BLaER1 (cell line): ENCODE data around the gene PLA2G4F.
"Not testable (repeated sequence)": the region's sequence is repeated elsewhere in the genome, so short reads cannot be mapped to it uniquely, and the experiment has no call there.

Experiments used
- H3K27ac ChIP-seq: shearing (Covaris generic); formaldehyde crosslinking; 2 replicates; pipeline ENCODE4 v1.8.1; 2022
- H3K27me3 ChIP-seq: shearing (Covaris generic); formaldehyde crosslinking; 2 replicates; pipeline ENCODE4 v1.8.1; 2022
- H3K36me3 ChIP-seq: shearing (Covaris generic); formaldehyde crosslinking; 2 replicates; pipeline ENCODE4 v1.8.1; 2022
- H3K4me1 ChIP-seq: shearing (Covaris generic); formaldehyde crosslinking; 2 replicates; pipeline ENCODE4 v1.8.1; 2022
- H3K4me2 ChIP-seq: shearing (Covaris generic); formaldehyde crosslinking; 2 replicates; pipeline ENCODE4 v1.8.1; 2022
- H3K4me3 ChIP-seq: shearing (Covaris generic); formaldehyde crosslinking; 2 replicates; pipeline ENCODE4 v1.8.1; 2022
- H3K9ac ChIP-seq: shearing (Covaris generic); formaldehyde crosslinking; 2 replicates; pipeline ENCODE4 v1.8.1; 2022
- H3K9me3 ChIP-seq: shearing (Covaris generic); formaldehyde crosslinking; 2 replicates; pipeline ENCODE4 v1.8.1; 2022
- H4K20me1 ChIP-seq: shearing (Covaris generic); formaldehyde crosslinking; 2 replicates; pipeline ENCODE4 v1.8.1; 2022
- Cebpa-rat ChIP-seq: shearing (Covaris generic); IDR thresholded peaks from 2 replicates; pipeline ENCODE4 v1.8.1; 2022

The PLA2G4F gene

DNA sequence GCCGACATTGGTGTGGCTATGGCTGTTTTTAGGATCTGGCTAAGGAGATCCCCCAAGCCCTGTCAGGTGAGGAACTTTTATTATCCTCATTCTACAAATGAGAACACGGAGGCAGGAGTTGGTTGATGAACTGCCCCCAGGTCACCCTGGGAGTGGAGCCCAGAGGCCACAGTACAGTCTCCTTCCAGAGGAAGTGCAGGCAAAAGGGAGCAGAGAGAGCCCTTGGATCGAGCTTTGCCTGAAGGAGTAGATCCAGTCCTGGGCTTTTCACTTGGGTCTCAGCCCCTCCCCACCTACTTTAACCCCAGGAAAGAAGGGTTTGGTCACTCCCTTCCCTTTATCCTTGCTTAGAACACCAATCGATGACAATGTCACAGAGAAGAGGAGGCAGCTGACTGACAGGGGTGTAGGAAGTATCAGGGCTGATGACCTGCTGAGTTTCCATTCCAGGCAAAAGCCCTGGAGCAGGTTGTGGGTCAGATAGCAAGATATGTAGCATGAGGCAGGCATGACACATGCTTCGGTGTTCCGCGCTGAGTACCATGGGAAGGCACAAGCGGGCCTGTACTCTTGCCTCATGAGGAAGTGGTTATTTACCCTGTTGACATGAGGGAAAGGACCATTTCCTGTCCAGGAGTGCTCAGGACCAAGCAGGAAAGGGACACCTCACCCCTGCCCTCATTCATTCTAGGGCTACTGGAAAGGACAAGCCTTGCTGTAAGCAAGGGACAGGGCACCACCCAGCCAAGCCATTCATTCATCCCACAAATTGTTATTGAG is 56.2 kb downstream of the PLA2G4F start:
- Histone ChIP-seq H3K4me1 (peaks cover 27% of the 10 kb centered on the region), H3K4me2 (no peak overlapping the region), H3K9me3 (no peaks in the 10 kb centered on the region), H3K4me3 (no peak overlapping the region), H4K20me1 (no peaks in the 10 kb centered on the region), H3K27me3 (no peaks in the 10 kb centered on the region; the same call in 1 of the 2 replicates), H3K36me3 (no peaks in the 10 kb centered on the region), H3K27ac (no peak overlapping the region), H3K9ac (no peak overlapping the region)
- no peak for TF ChIP-seq Cebpa-rat

DNA sequence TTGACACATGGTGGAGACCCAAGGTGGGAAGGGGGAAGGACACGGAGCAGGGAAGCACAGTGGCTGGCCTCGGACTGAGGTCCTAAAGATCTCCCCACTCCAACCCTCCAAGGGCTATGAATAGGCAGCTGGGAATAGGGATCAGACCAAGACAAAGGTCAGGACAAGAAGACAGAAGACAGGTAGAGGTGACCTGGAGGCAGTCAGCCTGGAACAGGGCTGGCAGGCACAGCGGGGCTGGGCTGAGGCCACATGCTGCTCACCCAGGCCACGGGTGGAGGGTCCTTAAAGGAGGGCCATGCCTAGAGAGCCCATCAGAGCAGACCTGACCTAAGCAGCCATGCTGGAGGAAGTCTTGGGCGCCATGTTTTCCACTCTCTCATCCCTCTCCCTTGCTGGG is 59.4 kb downstream of the PLA2G4F start:
- H3K4me3 ChIP-seq, result no peak overlapping the region
- H3K4me1 ChIP-seq, result peaks cover 37% of the 10 kb centered on the region
- no peaks in the 10 kb centered on the region for H3K36me3 ChIP-seq
- no peak overlapping the region for H3K27ac ChIP-seq
- no peak overlapping the region for H3K4me2 ChIP-seq
- no peak overlapping the region for H3K9ac ChIP-seq
- no peaks in the 10 kb centered on the region for H4K20me1 ChIP-seq
- no peaks in the 10 kb centered on the region; the same call in 1 of the 2 replicates for H3K27me3 ChIP-seq
- TF ChIP-seq Cebpa-rat, result no peak
- H3K9me3 ChIP-seq, result no peaks in the 10 kb centered on the region

DNA sequence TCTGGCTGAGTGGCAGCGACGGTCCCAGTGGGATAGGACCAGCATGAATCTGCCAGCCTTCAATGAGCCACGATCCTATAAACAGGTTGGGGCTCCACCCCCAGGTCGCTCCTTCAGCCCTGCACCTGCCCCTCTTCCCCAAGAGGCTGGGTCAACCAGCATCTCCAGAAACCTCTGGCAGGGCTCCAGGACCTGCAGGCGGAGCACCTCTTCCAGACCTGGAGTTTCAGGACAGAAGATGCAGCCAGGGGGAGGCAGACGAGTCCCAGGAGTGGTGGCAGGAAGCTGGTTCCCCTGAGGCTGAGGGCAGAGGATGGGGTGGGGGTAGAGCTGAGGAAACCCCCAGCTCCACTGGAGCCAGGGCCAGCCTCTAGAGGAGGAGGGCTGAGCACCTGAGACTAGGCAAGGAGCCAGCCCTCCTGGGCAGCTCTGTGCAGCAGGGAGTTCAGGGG is 61.9 kb downstream of the PLA2G4F start, which contains the start of gene PLA2G4D:
TSS of gene PLA2G4D (minus strand) at position 51 of the 452 bp plus-strand sequence. CDS start 103 bp downstream, outside the sequence.
- H3K27me3 ChIP-seq, result no peaks in the 10 kb centered on the region
- H3K9me3 ChIP-seq, result no peaks in the 10 kb centered on the region
- no peak for TF ChIP-seq Cebpa-rat
- peak within 1 kb of the TSS; percentile 29; the same call in 1 of the 2 replicates for H3K4me3 ChIP-seq
- H3K36me3 ChIP-seq, result no peaks in the 10 kb centered on the region
- H3K9ac ChIP-seq, result 0 out of 2 replicates have a peak within 1 kb of the TSS, but pooled peaks have one; percentile 25
- no peaks in the 10 kb centered on the region for H4K20me1 ChIP-seq
- peak within 1 kb of the TSS; percentile 16; the same call in 1 of the 2 replicates for H3K27ac ChIP-seq
- peak within 1 kb of the TSS; percentile 88 for H3K4me2 ChIP-seq
- peaks cover 54% of the 10 kb centered on the region for H3K4me1 ChIP-seq

DNA sequence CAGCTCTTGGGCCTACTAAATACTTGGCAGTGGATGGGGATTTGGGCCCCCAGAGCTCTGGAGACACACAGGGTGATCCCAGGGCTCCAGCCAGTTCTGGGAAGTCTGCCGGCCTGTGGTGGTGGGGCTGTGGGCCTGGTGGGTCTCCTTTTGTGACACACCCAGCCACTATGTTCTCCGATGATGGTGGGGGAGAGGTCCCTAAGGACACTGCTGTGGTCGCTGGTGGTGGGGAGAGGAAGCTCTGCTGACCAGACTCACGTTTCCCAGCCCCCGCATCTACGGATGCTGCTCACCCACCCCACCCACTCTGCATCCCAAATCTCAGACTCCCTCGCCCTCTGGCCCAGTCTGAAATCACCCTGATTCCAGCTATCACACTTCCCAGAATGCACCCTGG is 62.5 kb downstream of the PLA2G4F start:
- H3K27me3 ChIP-seq, result no peaks in the 10 kb centered on the region
- peak overlapping the region; percentile 88 for H3K4me2 ChIP-seq
- H3K4me3 ChIP-seq, result peak overlapping the region; percentile 29; the same call in 1 of the 2 replicates
- H3K27ac ChIP-seq, result 0 out of 2 replicates have a peak overlapping the region, but pooled peaks have one; percentile 16
- H3K9me3 ChIP-seq, result no peaks in the 10 kb centered on the region
- TF ChIP-seq Cebpa-rat, result no peak
- 0 out of 2 replicates have a peak overlapping the region, but pooled peaks have one; percentile 25 for H3K9ac ChIP-seq
- no peaks in the 10 kb centered on the region for H3K36me3 ChIP-seq
- H3K4me1 ChIP-seq, result peaks cover 60% of the 10 kb centered on the region
- H4K20me1 ChIP-seq, result no peaks in the 10 kb centered on the region

DNA sequence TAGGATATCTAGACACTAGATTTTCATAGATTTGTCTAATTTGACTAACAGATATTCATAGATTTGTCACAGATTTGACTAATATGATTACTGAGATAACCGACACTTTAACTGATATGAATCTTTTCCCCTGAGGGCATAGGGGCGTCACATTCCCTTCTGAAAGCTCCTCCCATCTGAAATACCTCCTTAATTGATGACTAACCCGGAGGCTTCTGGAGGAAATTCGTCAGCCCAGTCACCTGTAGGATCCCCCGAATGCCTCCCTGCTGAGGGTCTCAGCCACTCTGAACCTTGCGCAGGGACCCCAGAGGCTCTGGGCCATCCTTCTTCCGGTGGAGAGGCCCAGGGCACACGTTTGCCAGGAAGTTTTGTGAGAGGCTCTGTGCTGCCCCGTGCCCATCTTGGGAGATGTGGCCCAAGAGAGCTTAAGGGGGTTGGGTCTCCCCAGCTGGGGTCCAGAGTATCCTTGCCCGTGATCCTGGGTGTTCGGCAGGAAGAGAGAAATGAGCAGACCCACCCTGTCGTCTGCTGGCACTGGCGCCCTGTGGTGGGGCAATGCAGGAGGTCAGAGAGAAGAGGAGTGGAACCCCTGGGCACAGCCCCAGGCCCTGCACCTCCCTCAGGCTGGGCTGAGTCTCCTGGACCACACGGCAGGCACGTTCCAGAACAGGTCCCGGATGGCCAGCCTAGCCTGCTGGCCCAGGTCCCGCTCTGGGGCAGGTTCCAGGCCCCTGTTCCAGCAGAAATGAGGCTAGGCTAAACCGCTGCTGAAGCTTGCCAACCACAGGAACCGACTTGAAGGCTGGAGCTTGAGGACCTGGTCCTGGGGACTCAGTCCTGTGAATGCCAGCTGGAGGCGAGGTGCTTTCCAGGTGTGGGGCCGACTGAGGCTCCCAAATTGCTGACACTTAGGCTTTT is 63.8 kb downstream of the PLA2G4F start:
- Histone ChIP-seq H3K4me2 (peak overlapping the region; percentile 88), H4K20me1 (no peaks in the 10 kb centered on the region), H3K9me3 (no peaks in the 10 kb centered on the region), H3K9ac (0 out of 2 replicates have a peak overlapping the region, but pooled peaks have one; percentile 7), H3K27me3 (no peaks in the 10 kb centered on the region), H3K36me3 (no peaks in the 10 kb centered on the region), H3K27ac (no peak overlapping the region), H3K4me3 (no peak overlapping the region), H3K4me1 (peaks cover 73% of the 10 kb centered on the region)
- TF ChIP-seq Cebpa-rat, result no peak

DNA sequence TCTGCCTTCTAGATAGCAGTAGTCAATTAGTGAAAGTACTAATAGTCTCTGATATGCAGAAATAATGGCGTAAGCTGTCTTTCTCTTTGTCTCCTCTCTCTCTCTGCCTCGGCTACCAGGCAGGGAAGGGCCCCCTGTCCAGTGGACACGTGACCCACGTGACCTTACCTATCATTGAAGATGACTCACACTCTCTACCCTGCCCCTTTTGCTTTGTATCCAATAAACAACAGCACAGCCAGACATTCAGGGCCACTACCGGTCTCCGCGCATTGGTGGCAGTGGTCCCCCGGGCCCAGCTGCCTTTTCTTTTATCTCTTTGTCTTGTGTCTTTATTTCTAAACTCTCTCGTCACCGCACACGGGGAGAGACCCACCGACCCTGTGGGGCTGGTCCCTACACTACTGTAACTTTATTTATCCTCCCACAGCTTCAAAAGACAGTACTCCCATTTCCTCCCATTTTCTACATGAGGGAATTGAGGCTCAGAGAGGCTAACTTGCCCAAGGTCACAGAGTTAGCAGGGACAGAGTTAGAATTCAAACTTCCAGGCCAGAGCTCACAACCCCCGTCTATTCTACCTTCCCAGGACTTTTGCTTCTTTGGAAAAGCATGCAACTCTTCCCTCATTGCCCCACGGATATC is 64.6 kb downstream of the PLA2G4F start:
- not testable (repeated sequence) for H3K4me3 ChIP-seq, H3K9ac ChIP-seq, H4K20me1 ChIP-seq, H3K27me3 ChIP-seq, H3K27ac ChIP-seq, H3K9me3 ChIP-seq, H3K36me3 ChIP-seq
- Histone ChIP-seq H3K4me2 (peak overlapping the region; percentile 88), H3K4me1 (peaks cover 74% of the 10 kb centered on the region)

DNA sequence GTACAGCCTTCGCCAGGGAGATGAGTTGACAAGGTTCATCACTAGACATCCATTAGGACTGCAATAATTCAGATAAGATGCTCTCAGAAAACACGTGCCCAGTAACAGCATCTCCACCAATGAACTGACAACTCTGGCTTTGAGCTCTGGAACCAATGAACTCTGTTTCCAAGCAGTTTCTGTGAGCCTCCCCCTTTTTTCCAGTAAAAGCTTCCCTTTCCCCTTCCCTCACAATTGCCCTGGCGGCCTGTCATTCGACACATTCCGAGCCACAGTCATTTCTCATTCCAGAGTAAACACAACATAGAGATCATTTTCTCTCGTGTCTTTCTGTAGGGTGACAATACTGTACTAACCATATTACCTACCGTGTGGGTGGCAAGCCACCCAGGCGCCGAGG is 65.7 kb downstream of the PLA2G4F start:
- no peak for TF ChIP-seq Cebpa-rat
- H3K9me3 ChIP-seq, result no peaks in the 10 kb centered on the region

DNA sequence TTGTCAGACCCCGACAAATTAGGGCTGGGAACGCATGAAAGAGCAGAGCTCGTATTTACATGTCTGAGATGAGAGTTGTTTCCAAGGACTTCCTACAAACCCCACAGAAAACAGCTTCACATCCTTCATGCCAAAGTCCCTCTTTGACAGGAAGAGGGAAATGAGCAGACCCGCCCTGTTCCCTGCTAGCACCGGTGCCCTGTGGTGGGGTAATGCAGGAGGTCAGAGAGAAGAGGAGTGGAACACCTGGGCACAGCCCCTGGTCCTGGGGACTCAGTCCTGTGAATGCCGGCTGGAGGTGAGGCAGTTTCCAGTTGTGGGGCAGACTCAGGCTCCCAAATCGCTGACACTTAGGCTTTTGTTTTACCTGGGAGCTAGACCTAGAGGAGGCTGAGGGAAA is 66.1 kb downstream of the PLA2G4F start:
- Histone ChIP-seq H3K4me3 (no peak overlapping the region), H3K27ac (no peak overlapping the region), H3K9me3 (no peaks in the 10 kb centered on the region), H3K4me2 (peak overlapping the region; percentile 21; the same call in 1 of the 2 replicates), H4K20me1 (no peaks in the 10 kb centered on the region), H3K9ac (no peak overlapping the region), H3K27me3 (no peaks in the 10 kb centered on the region), H3K36me3 (no peaks in the 10 kb centered on the region), H3K4me1 (peaks cover 70% of the 10 kb centered on the region)
- TF ChIP-seq Cebpa-rat, result no peak

More for the DNA sequence above, 65.7 kb downstream of the PLA2G4F start:
- no peaks in the 10 kb centered on the region for H4K20me1 ChIP-seq
- no peaks in the 10 kb centered on the region for H3K36me3 ChIP-seq
- H3K4me1 ChIP-seq, result peaks cover 74% of the 10 kb centered on the region
- H3K4me3 ChIP-seq, result no peak overlapping the region
- H3K9ac ChIP-seq, result no peak overlapping the region
- no peak overlapping the region for H3K4me2 ChIP-seq
- H3K27me3 ChIP-seq, result no peaks in the 10 kb centered on the region
- no peak overlapping the region for H3K27ac ChIP-seq

DNA sequence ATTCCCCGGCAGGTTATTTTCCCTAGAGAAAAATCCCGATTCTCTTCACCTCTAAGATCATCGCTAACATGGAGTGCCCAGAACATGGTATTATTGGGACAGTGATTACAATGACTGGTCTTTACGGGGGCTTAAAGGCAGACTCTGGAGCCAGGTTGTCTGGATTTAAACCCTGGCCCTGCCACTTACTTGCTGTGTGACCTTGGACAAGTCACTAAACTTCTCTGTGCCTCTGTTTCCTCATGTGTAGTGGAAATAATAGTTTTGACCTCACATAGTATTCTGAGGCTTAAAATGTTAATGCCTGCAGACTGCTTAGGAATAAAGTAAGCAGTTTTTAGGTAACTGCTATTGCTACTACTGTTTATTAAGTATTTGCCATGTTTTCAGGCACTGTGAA is 66.5 kb downstream of the PLA2G4F start:
- H3K27me3 ChIP-seq, result no peaks in the 10 kb centered on the region
- no peaks in the 10 kb centered on the region for H4K20me1 ChIP-seq
- H3K4me2 ChIP-seq, result no peak overlapping the region; the same call in 1 of the 2 replicates
- H3K9me3 ChIP-seq, result no peaks in the 10 kb centered on the region
- H3K27ac ChIP-seq, result no peak overlapping the region
- H3K9ac ChIP-seq, result no peak overlapping the region
- H3K4me1 ChIP-seq, result peaks cover 68% of the 10 kb centered on the region
- H3K36me3 ChIP-seq, result no peaks in the 10 kb centered on the region
- no peak overlapping the region for H3K4me3 ChIP-seq
- no peak for TF ChIP-seq Cebpa-rat
